Measurements from ENCODE around the gene KIAA1958. TPM values are rescaled to one million over a fixed set of nuclear protein-coding genes. Genes with fewer than 3 reads are reported as not detected.

KIAA1958 gene
- total RNA-seq, 1 experiment from 2014 or later = 18.5 TPM

GRCh38 chr9:112550531-112550930 lies 63.9 kb downstream of the KIAA1958 start (continued):
- TF ChIP-seq REST (IDR thresholded peaks at IDR 0.05; ENCODE audit: low read depth) = no peak

GRCh38 chr9:112551641-112552040 lies 65.0 kb downstream of the KIAA1958 start:
- H3K9me2 ChIP-seq (ENCODE audit: insufficient read depth) = no peaks in the 10 kb centered on the region
- no peak overlapping the region for H3K27ac ChIP-seq (ENCODE audit: low read depth, low read length)
- POLR2A ChIA-PET = no interaction called here
- no TSS peak for BruUV-seq (replicated peaks)
- no peaks in the 10 kb centered on the region for H3K36me3 ChIP-seq (ENCODE audit: control insufficient read depth in 1 of 2, insufficient read depth in 2 of 2, low read length in 2 of 2)
- H3K4me1 ChIP-seq (ENCODE audit: control insufficient read depth in 1 of 2, insufficient read depth in 2 of 2, low read length in 2 of 2) = peaks cover 6 to 11% of the 10 kb centered on the region in 2 experiments; a peak in 2 of 4 replicates
- H3K9ac ChIP-seq (ENCODE audit: low read length) = no peak overlapping the region
- DNase-seq (ENCODE audit: low read depth, low spot score) (no peak), ATAC-seq (no peak)
- RAD21 ChIA-PET (ENCODE audit: low non-redundant PET in 1 of 2, low total read pairs in 2 of 2, uncharacterized antibody in 2 of 2, unreplicated experiment in 2 of 2) = no interaction called here
- H4K20me1 ChIP-seq (ENCODE audit: insufficient read depth) = no peaks in the 10 kb centered on the region
- no peaks in the 10 kb centered on the region for H3K27me3 ChIP-seq (ENCODE audit: insufficient read depth, low read length)
- no peaks in the 10 kb centered on the region; the same call in 1 of the 2 replicates for H3K79me2 ChIP-seq (ENCODE audit: insufficient read depth, low read length)
- H2AFZ ChIP-seq (ENCODE audit: low read depth, low read length, poor library complexity, severe bottlenecking) = no peak overlapping the region
- TF ChIP-seq POLR2AphosphoS5 (IDR thresholded peaks at IDR 0.05; ENCODE audit: low read depth, low read length) (no peak), EGR1 (IDR thresholded peaks at IDR 0.05; ENCODE audit: low read depth) (no peak), SRF (IDR thresholded peaks at IDR 0.05; ENCODE audit: low read depth) (no peak), ZFX (IDR thresholded peaks at IDR 0.05) (no peak)
- no peak overlapping the region for H3K4me2 ChIP-seq (ENCODE audit: low read length)
- CTCF ChIA-PET = no interaction called here
- intact Hi-C loops (cut with micrococcal nuclease) = no loop called here
- H3K4me3 ChIP-seq (replicated peaks in 1 of 2; ENCODE audit: low read depth in 1 of 2, low read length in 2 of 2) = no peak overlapping the region
- H3K9me3 ChIP-seq (ENCODE audit: control insufficient read depth in 1 of 2, insufficient read depth in 1 of 2, low read depth in 1 of 2, low read length in 2 of 2) = no peaks in the 10 kb centered on the region

Data from HCT116 (cell line).